Measurements from ENCODE around the gene SEC22C. TPM values are rescaled to one million over a fixed set of nuclear protein-coding genes. Genes with fewer than 3 reads are reported as not detected.

The SEC22C gene
- total RNA-seq, 2 donors from 2014 or later, result 78.0 to 120 TPM

- Histone ChIP-seq H3K27ac (no peak overlapping the region), H3K27me3 (replicated peaks; ENCODE audit: insufficient read depth) (no peaks in the 10 kb centered on the region), H3K36me3 (no peaks in the 10 kb centered on the region), H3K4me1 (replicated peaks) (no peaks in the 10 kb centered on the region), H3K4me3 (no peak overlapping the region), H3K9me3 (no peaks in the 10 kb centered on the region)
- intact Hi-C loops (cut with DNase I), result no loop called here
- TF ChIP-seq POLR2AphosphoS5 (IDR thresholded peaks at IDR 0.05) (no peak), POLR2A (IDR thresholded peaks at IDR 0.05) (no peak)
- TF ChIP-seq, protein P1, sequence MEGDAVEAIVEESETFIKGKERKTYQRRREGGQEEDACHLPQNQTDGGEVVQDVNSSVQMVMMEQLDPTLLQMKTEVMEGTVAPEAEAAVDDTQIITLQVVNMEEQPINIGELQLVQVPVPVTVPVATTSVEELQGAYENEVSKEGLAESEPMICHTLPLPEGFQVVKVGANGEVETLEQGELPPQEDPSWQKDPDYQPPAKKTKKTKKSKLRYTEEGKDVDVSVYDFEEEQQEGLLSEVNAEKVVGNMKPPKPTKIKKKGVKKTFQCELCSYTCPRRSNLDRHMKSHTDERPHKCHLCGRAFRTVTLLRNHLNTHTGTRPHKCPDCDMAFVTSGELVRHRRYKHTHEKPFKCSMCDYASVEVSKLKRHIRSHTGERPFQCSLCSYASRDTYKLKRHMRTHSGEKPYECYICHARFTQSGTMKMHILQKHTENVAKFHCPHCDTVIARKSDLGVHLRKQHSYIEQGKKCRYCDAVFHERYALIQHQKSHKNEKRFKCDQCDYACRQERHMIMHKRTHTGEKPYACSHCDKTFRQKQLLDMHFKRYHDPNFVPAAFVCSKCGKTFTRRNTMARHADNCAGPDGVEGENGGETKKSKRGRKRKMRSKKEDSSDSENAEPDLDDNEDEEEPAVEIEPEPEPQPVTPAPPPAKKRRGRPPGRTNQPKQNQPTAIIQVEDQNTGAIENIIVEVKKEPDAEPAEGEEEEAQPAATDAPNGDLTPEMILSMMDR (IDR thresholded peaks at IDR 0.05), result no peak
- 95% methylated on average over 10 of the region's 11 CpGs for WGBS
- no peak for DNase-seq (ENCODE audit: low spot score)
These were observed 54.3 kb downstream of the SEC22C start for GRCh38 chr3:42527368-42527917.

GRCh38 chr3:42526616-42527367 lies 55.0 kb downstream of the SEC22C start:
- Histone ChIP-seq H3K27me3 (replicated peaks; ENCODE audit: insufficient read depth) (no peaks in the 10 kb centered on the region), H3K36me3 (no peaks in the 10 kb centered on the region), H3K9me3 (no peaks in the 10 kb centered on the region), H3K27ac (no peak overlapping the region), H3K4me1 (replicated peaks) (no peaks in the 10 kb centered on the region), H3K4me3 (no peak overlapping the region)
- 78% methylated on average over 15 of the region's 15 CpGs for WGBS
- no peak for DNase-seq (ENCODE audit: low spot score)
- TF ChIP-seq, protein P1 (IDR thresholded peaks at IDR 0.05), result no peak
- no peak for TF ChIP-seq POLR2AphosphoS5 (IDR thresholded peaks at IDR 0.05)
- TF ChIP-seq POLR2A (IDR thresholded peaks at IDR 0.05), result no peak
- intact Hi-C loops (cut with DNase I), result no loop called here

DNA sequence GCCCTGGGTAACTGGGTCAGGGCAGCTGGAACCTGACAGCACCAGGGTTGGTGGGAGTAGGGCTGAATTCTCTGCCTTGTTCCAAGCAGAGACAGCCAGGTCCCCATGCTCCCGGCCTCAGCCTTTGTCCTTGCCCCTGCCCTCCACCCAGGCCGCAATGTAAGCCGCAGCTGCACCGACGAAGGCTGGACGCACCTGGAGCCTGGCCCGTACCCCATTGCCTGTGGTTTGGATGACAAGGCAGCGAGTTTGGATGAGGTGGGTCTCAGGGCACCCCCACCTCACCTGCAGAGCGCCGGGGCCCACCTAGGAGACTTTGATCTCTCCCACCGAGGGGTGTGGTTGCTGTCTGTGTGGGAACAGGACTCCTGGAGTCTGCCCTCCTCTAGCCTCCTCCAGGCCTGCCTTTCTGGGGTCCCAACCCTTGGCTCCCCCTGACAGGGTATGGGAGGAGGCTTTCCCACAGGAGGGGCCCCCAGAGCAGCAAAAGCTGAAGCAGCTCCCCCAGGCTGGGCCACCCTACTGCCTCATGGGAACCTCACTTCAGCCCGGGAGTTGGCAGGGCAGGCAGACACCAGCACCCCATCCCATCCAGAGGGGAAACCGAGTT lies 55.9 kb downstream of the SEC22C start:
- intact Hi-C loops (cut with DNase I), result no loop called here
- H3K36me3 ChIP-seq, result no peaks in the 10 kb centered on the region
- TF ChIP-seq POLR2A (IDR thresholded peaks at IDR 0.05), result no peak
- TF ChIP-seq, protein P1 (IDR thresholded peaks at IDR 0.05), result no peak
- no peak for TF ChIP-seq POLR2AphosphoS5 (IDR thresholded peaks at IDR 0.05)
- H3K4me1 ChIP-seq (replicated peaks), result no peaks in the 10 kb centered on the region
- no peaks in the 10 kb centered on the region for H3K9me3 ChIP-seq
- no peaks in the 10 kb centered on the region for H3K27me3 ChIP-seq (replicated peaks; ENCODE audit: insufficient read depth)
- H3K4me3 ChIP-seq, result no peak overlapping the region
- no peak overlapping the region for H3K27ac ChIP-seq
- no peak for DNase-seq (ENCODE audit: low spot score)
- 69% methylated on average over 11 of the region's 13 CpGs for WGBS

GRCh38 chr3:42525212-42525611 lies 56.6 kb downstream of the SEC22C start:
- WGBS, result 67% methylated on average over 4 of the region's 4 CpGs
- no peaks in the 10 kb centered on the region for H3K36me3 ChIP-seq
- H3K4me3 ChIP-seq, result no peak overlapping the region
- no peak overlapping the region for H3K27ac ChIP-seq
- H3K27me3 ChIP-seq (replicated peaks; ENCODE audit: insufficient read depth), result no peaks in the 10 kb centered on the region
- H3K9me3 ChIP-seq, result no peaks in the 10 kb centered on the region
- intact Hi-C loops (cut with DNase I), result no loop called here
- no peaks in the 10 kb centered on the region for H3K4me1 ChIP-seq (replicated peaks)
- no peak for TF ChIP-seq POLR2AphosphoS5 (IDR thresholded peaks at IDR 0.05)
- TF ChIP-seq POLR2A (IDR thresholded peaks at IDR 0.05), result no peak
- TF ChIP-seq, protein P1 (IDR thresholded peaks at IDR 0.05), result no peak
- DNase-seq (ENCODE audit: low spot score), result no peak

Data from prostate gland (tissue), 2 donors.